GM18526 (cell line): ENCODE measurements around the gene POMGNT1.

ENCODE experiments used
- POLR2A ChIP-seq: IDR thresholded peaks from 3 replicates; pipeline ENCODE4 v1.6.1; 2011; ENCODE audit not compliant: insufficient read length; ENCODE audit errors: extremely low read depth

The POMGNT1 gene

DNA sequence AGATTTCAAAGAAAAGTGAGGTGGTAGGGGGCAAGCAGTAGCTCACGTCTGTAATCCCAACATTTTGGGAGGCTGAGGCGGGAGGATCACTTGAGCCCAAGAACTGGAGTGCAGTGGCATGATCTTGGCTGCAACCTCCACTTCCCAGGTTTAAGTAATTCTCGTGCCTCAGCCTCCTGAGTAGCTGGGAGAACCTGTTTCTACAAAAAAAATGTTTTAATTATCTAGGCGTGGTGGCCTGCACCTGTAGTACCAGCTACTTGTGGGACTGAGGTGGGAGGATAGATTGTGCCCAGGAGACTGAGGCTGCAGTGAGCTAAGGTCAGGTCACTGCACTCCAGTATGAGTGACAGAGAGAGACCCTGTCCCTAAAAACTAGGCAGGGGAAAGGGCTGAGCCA lies 25.9 kb downstream of the POMGNT1 start:
- TF ChIP-seq POLR2A = no peak

DNA sequence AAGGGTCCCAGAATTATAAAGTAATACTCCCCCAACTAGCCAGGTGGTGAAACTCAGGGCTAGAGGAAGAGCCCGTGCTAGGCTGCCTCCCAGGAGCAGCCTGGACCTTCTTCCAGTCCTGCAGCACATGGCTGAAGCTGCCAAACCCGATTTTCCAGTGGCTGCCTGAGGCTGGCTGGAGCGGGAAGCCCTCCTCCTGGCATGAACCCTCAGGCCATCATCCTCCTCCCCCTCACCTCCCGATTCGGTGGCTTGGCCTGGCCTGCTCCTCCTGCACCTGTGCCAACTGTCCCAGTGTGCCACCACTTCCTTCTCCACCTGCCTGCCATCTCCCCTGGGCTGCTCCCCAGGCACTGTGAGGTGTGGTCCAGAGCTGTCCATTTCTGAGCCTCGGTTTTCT lies 26.4 kb downstream of the POMGNT1 start:
- TF ChIP-seq POLR2A = no peak

DNA sequence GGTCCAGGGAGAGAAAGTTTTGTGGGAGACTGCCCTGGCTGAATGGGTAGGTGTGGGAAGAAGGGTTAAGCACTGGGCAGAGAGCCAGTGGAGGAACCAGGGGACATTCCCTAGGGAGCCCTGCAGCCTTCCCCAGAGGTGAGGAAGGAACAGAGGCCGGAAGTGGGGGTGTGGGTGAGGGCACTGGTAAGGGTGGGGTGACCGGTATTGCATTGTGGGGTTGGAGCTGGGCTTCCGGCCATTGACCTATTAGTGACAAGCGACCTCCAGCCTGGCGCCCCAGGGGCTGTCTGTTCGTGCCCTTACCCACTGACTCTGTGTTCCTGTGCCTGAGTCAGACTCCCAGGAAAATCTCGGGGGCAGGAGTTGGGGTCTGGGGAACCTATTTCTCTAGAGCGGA lies 26.9 kb downstream of the POMGNT1 start:
- TF ChIP-seq POLR2A = no peak

- no peak for TF ChIP-seq POLR2A
Measured at GRCh38 chr1:46169811-46170454, 28.3 kb downstream of the POMGNT1 start.

- TF ChIP-seq POLR2A = no peak
Measured at GRCh38 chr1:46168477-46168876, 29.8 kb downstream of the POMGNT1 start.

GRCh38 chr1:46166521-46167462 lies 31.4 kb downstream of the POMGNT1 start:
- TF ChIP-seq POLR2A = peak; percentile 33

GRCh38 chr1:46160212-46160611 lies 38.0 kb downstream of the POMGNT1 start:
- no peak for TF ChIP-seq POLR2A

DNA sequence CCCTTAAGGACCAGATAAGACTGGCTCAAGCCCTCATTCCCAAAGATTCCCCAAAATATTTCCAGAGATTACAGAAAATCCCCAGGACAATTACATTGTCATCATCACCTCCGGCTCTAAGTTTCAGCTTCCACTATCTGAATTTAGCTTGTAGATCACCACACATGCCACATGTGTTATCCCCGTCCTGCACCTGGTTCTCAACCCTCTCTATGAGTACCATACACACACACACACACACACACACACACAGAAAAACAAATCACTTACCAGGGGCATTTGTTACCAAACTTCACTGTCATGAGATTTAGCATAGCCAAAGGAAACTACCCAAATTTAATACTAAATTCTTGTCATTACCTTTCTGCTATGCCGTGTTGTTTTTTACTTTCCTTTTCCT lies 38.7 kb downstream of the POMGNT1 start:
- TF ChIP-seq POLR2A = no peak

DNA sequence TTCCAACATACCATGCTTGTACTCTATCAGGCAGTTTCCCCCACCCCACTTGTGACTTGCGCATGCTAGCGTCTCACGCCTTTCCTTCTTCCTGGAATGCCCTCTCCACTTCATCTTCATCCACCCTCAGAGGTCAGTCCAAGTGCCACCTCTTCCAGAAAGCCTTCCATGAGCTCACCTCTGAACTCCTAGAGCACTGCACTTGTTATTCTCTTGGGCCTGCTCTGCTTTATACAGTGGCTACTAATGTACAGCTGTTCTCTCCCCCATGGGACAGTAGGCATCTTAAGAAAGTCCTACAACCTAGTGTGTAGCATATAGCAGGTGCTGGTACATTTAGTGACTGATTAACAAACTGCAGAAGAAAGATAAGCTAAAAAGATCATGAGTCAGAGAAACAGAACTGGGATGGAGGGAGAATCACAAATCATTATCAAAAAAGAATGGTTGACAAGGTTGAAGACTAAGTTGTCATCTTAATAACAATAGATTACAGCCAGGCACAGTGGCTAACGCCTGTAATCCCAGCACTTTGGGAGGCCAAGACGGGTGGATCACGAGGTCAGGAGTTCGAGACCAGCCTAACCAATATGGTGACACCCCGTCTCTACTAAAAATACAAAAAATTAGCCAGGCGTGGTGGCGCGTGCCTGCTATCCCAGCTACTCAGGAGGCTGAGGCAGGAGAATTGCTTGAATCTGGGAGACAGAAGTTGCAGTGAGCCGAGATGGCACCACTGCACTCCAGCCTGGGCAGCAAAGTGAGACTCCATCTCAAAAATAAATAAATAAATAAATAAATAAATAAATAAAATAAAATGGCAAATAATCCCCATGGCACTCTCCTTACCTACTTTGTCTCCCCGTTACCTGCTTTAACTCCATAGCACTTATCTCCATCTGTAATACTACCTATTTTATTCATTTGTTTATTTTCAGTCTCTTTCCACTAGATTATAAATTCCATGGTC lies 39.6 kb downstream of the POMGNT1 start:
- TF ChIP-seq POLR2A = no peak

DNA sequence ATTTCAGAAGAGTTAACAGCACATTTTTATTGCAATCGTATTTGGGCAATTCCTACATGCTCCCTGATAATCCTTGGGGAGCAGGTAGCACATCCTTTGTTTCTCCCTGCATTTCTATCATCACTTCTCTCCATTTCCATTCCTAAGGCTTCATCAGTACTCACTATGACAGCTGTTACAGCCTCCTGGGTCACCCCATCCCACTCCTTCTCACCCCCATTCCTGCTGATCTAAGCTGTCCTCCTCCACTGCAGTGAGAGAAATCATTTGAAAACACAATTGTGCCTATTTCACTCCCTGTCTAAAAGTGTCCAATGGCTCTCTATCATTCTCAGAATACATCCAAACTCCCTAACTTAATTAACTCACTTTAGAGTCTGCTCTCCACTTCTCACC lies 40.3 kb downstream of the POMGNT1 start:
- TF ChIP-seq POLR2A = no peak

- TF ChIP-seq POLR2A = no peak
Measured at GRCh38 chr1:46153732-46154131, 44.5 kb downstream of the POMGNT1 start.

DNA sequence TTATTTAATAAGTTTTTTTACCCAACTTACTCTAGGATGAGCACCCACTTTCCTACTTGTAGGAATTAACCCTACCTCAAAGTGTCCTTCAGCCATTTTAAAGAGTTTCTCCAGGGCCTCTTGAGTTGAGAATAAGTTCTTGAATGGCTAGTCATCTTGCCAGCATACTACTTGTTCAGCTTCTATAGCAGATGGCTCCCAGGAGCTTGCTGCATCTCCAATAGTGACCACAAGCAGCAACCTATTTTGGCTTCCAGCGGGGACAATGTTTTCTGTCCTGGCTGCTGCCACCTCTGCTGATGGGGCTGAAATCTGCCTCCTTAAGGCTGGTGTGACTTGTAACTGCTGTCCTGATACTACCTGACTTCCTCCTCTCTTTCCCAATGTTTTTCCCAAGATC lies 45.0 kb downstream of the POMGNT1 start:
- TF ChIP-seq POLR2A = no peak

DNA sequence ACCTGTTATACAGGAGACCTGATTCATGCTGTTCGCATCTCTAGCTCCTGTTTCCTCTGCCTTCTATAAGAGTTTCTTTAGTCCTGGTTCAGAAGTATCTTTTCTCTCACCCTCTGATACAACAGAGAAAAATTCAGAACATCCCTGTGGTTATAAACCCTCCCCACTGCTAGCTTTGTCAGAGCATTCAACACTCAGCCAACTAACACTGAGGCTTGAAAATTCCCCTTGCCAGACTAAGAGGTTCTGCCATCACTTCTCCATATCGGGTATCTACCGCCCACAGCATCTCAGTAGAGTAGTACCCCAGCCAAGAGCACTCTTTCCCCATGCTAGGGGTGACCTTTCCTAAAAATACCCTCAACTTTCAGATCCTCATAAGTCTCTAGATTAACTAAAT lies 46.2 kb downstream of the POMGNT1 start:
- no peak for TF ChIP-seq POLR2A

GRCh38 chr1:46150085-46150484 lies 48.1 kb downstream of the POMGNT1 start:
- no peak for TF ChIP-seq POLR2A

DNA sequence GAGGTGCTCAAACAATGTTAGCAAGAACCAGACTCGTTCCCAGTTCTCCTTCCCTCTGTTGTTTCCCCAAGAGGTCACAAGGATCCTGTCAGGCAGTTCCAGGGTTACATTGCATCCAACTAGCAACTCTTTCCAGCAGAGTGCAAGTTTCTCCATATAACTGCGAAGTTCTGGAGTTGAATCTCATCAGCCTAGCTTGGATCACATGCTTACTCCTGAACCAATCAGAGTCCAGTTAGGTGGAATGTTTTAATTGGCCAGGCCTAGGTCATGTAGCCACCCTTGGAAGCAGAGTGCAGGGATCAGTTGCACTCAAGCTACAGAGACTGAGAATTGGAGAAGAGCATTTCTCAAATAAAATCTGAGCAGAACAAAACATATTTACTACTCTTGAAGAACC lies 49.9 kb downstream of the POMGNT1 start:
- no peak for TF ChIP-seq POLR2A
